ENCODE measurements around the gene DGKD. TPM values are rescaled to one million over a fixed set of nuclear protein-coding genes. Genes with fewer than 3 reads are reported as not detected.

Gene DGKD
- total and polyA plus RNA-seq, 2 experiments from 2014 or later: 3.9 to 4.0 TPM

DNA sequence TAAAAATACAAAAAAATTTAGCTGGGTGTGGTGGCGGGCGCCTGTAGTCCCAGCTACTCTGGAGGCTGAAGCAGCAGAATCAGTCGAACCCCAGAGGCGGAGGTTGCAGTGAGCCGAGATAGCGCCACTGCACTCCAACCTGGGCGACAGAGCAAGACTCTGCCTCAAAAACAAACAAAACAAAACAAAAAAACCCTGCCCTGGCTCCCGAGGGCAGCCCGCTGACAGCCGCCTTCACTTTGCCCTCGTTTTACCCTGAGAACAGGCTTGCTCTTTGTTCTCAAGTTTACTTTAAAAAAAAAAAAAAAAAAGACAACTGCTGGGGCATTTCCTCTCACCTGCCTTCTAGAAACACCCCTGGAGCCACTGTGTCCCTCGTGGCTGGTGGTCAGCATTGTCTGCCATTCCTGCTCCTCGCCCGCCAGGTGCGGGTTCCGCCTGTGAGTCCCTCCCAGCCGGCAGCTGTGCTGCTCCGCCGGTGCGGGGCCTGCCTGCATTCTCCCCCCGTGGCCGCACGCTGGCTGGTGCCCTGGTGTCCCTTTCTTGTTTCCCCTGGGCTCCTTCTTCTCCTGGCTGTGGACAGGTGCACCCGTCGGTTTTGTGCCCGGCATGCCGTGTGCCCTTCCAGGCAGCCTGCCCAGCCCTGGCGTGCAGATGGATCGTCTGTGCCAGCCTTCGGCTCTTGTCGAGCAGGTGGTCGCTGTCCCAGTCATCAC, 106.6 kb downstream of the DGKD start:
- no peak overlapping the region for H3K4me3 ChIP-seq
- H3K9me3 ChIP-seq (ENCODE audit: low read depth): no peaks in the 10 kb centered on the region
- H3K27me3 ChIP-seq (replicated peaks; ENCODE audit: insufficient read depth): no peaks in the 10 kb centered on the region
- H3F3A ChIP-seq (ENCODE audit: insufficient read depth): no peaks in the 10 kb centered on the region
- H2AFZ ChIP-seq: no peak overlapping the region
- DNase-seq: no peak
- no peak overlapping the region for H3K4me2 ChIP-seq (ENCODE audit: unreplicated experiment)
- H3K27ac ChIP-seq: no peak overlapping the region
- no peaks in the 10 kb centered on the region for H3K36me3 ChIP-seq (ENCODE audit: low read depth)
- TF ChIP-seq EZH2 (IDR thresholded peaks at IDR 0.05; ENCODE audit: insufficient read depth, poor library complexity, severe bottlenecking): no peak
- TF ChIP-seq EZH2phosphoT487 (IDR thresholded peaks at IDR 0.05; ENCODE audit: insufficient read depth, low read depth): no peak
- H3K4me1 ChIP-seq (ENCODE audit: insufficient read depth): no peaks in the 10 kb centered on the region
- in situ Hi-C loops (cut with MboI): no loop called here
- H3K79me2 ChIP-seq (ENCODE audit: insufficient read depth): no peaks in the 10 kb centered on the region
- H3K9me2 ChIP-seq (ENCODE audit: insufficient read depth): no peaks in the 10 kb centered on the region
- H3K9ac ChIP-seq: no peak overlapping the region
- H4K20me1 ChIP-seq (ENCODE audit: insufficient read depth): no peaks in the 10 kb centered on the region
- WGBS, 2 experiments (ENCODE audit: low coverage in 1 of 2, low lambda C conversion rate in 2 of 2, missing lambda C conversion rate in 2 of 2): 90 to 94% methylated on average over 31 to 32 of the region's 32 CpGs

GRCh38 chr2:233461481-233461891, 107.2 kb downstream of the DGKD start:
- 89 to 91% methylated on average over 8 of the region's 8 CpGs for WGBS, 2 experiments (ENCODE audit: low coverage in 1 of 2, low lambda C conversion rate in 2 of 2, missing lambda C conversion rate in 2 of 2)
- in situ Hi-C loops (cut with MboI): no loop called here

GRCh38 chr2:233462202-233462785, 108.0 kb downstream of the DGKD start:
- Histone ChIP-seq H3K9me3 (ENCODE audit: low read depth) (no peaks in the 10 kb centered on the region), H3K36me3 (ENCODE audit: low read depth) (no peaks in the 10 kb centered on the region; the same call in 1 of the 2 replicates)
- in situ Hi-C loops (cut with MboI): no loop called here

More at GRCh38 chr2:233461481-233461891, 107.2 kb downstream of the DGKD start:
- no peaks in the 10 kb centered on the region for H3K9me2 ChIP-seq (ENCODE audit: insufficient read depth)
- H3K36me3 ChIP-seq (ENCODE audit: low read depth): no peaks in the 10 kb centered on the region; the same call in 1 of the 2 replicates
- H3K27ac ChIP-seq: no peak overlapping the region
- H3K4me2 ChIP-seq (ENCODE audit: unreplicated experiment): no peak overlapping the region
- H2AFZ ChIP-seq: no peak overlapping the region
- no peak for DNase-seq
- no peaks in the 10 kb centered on the region for H4K20me1 ChIP-seq (ENCODE audit: insufficient read depth)
- H3K9ac ChIP-seq: no peak overlapping the region
- H3K79me2 ChIP-seq (ENCODE audit: insufficient read depth): no peaks in the 10 kb centered on the region
- TF ChIP-seq EZH2 (IDR thresholded peaks at IDR 0.05; ENCODE audit: insufficient read depth, poor library complexity, severe bottlenecking) (no peak), EZH2phosphoT487 (IDR thresholded peaks at IDR 0.05; ENCODE audit: insufficient read depth, low read depth) (no peak)
- no peaks in the 10 kb centered on the region for H3K27me3 ChIP-seq (replicated peaks; ENCODE audit: insufficient read depth)
- no peaks in the 10 kb centered on the region for H3K9me3 ChIP-seq (ENCODE audit: low read depth)
- no peak overlapping the region for H3K4me3 ChIP-seq
- no peaks in the 10 kb centered on the region for H3K4me1 ChIP-seq (ENCODE audit: insufficient read depth)
- no peaks in the 10 kb centered on the region for H3F3A ChIP-seq (ENCODE audit: insufficient read depth)

GRCh38 chr2:233462826-233463470, 108.7 kb downstream of the DGKD start:
- Histone ChIP-seq H3K79me2 (ENCODE audit: insufficient read depth) (no peaks in the 10 kb centered on the region), H3K9ac (no peak overlapping the region), H3K9me2 (ENCODE audit: insufficient read depth) (no peaks in the 10 kb centered on the region), H2AFZ (no peak overlapping the region), H3K4me3 (no peak overlapping the region), H3K4me2 (ENCODE audit: unreplicated experiment) (no peak overlapping the region), H3K27me3 (replicated peaks; ENCODE audit: insufficient read depth) (no peaks in the 10 kb centered on the region), H4K20me1 (ENCODE audit: insufficient read depth) (no peaks in the 10 kb centered on the region), H3K36me3 (ENCODE audit: low read depth) (no peaks in the 10 kb centered on the region; the same call in 1 of the 2 replicates), H3K9me3 (ENCODE audit: low read depth) (no peaks in the 10 kb centered on the region), H3K4me1 (ENCODE audit: insufficient read depth) (no peaks in the 10 kb centered on the region), H3K27ac (no peak overlapping the region), H3F3A (ENCODE audit: insufficient read depth) (no peaks in the 10 kb centered on the region)
- DNase-seq: no peak
- in situ Hi-C loops (cut with MboI): no loop called here
- 95% methylated on average over 16 to 21 of the region's 21 CpGs for WGBS, 2 experiments (ENCODE audit: low coverage in 1 of 2, low lambda C conversion rate in 2 of 2, missing lambda C conversion rate in 2 of 2)
- TF ChIP-seq EZH2phosphoT487 (IDR thresholded peaks at IDR 0.05; ENCODE audit: insufficient read depth, low read depth): no peak
- TF ChIP-seq EZH2 (IDR thresholded peaks at IDR 0.05; ENCODE audit: insufficient read depth, poor library complexity, severe bottlenecking): no peak

More at GRCh38 chr2:233462202-233462785, 108.0 kb downstream of the DGKD start:
- H3K4me1 ChIP-seq (ENCODE audit: insufficient read depth): no peaks in the 10 kb centered on the region
- H3K4me2 ChIP-seq (ENCODE audit: unreplicated experiment): no peak overlapping the region
- H2AFZ ChIP-seq: no peak overlapping the region
- H3K9me2 ChIP-seq (ENCODE audit: insufficient read depth): no peaks in the 10 kb centered on the region
- H3K9ac ChIP-seq: no peak overlapping the region
- no peak overlapping the region for H3K27ac ChIP-seq
- WGBS, 2 experiments (ENCODE audit: low coverage in 1 of 2, low lambda C conversion rate in 2 of 2, missing lambda C conversion rate in 2 of 2): 95 to 96% methylated on average over 18 to 25 of the region's 25 CpGs
- no peak for DNase-seq
- TF ChIP-seq EZH2 (IDR thresholded peaks at IDR 0.05; ENCODE audit: insufficient read depth, poor library complexity, severe bottlenecking) (no peak), EZH2phosphoT487 (IDR thresholded peaks at IDR 0.05; ENCODE audit: insufficient read depth, low read depth) (no peak)
- no peak overlapping the region for H3K4me3 ChIP-seq
- no peaks in the 10 kb centered on the region for H3K27me3 ChIP-seq (replicated peaks; ENCODE audit: insufficient read depth)
- no peaks in the 10 kb centered on the region for H4K20me1 ChIP-seq (ENCODE audit: insufficient read depth)
- H3F3A ChIP-seq (ENCODE audit: insufficient read depth): no peaks in the 10 kb centered on the region
- no peaks in the 10 kb centered on the region for H3K79me2 ChIP-seq (ENCODE audit: insufficient read depth)

All from GM23248 (cell line).